PC-9 (cell line): ENCODE data around the gene GRID2. TPM values are rescaled to one million over a fixed set of nuclear protein-coding genes. Genes with fewer than 3 reads are reported as not detected.

Experiments
- BruUV-seq: library from RNA; stranded (reverse); fragments of 400-500 nt; replicated peaks from 2 replicates; lab custom pipeline; 2021; lab: Mats Ljungman, UMichigan
- CTCF ChIA-PET: fragments of 300-600 bp; sonication (Branson Sonifier 250); formaldehyde crosslinking; loops from one replicate; lab custom pipeline; 2022; ENCODE audit warnings: antibody characterized with exemption; lab: Charles Lee
- POLR2A ChIA-PET: fragments of 300-600 bp; sonication (Branson Sonifier 250); formaldehyde crosslinking; loops from one replicate; lab custom pipeline; 2022; ENCODE audit warnings: antibody characterized with exemption; ENCODE audit not compliant: unreplicated experiment; lab: Charles Lee
- DNase-seq, 2 experiments: peaks; one replicate each; pipeline versions ENCODE4 v3.0.0 to v3.0.0-alpha.2; 2015 to 2022; ENCODE audit warnings: mixed read lengths in 1 of 2
- H2AFZ ChIP-seq: fragments of 200-600 bp; sonication (generic); 2 replicates; pipeline ENCODE4 v1.8.1; 2017; ENCODE audit warnings: antibody characterized with exemption
- H3F3A ChIP-seq: fragments of 200-600 bp; sonication (generic); 2 replicates; pipeline ENCODE4 v1.8.1; 2017; ENCODE audit warnings: antibody characterized with exemption, mild to moderate bottlenecking, low read depth; ENCODE audit not compliant: insufficient read depth
- H3K27ac ChIP-seq: fragments of 200-600 bp; sonication (generic); 2 replicates; pipeline ENCODE4 v1.6.1; 2016; ENCODE audit warnings: mixed run types
- H3K27me3 ChIP-seq: fragments of 200-600 bp; sonication (generic); 2 replicates; pipeline ENCODE4 v1.6.1; 2016; ENCODE audit warnings: low read depth, mixed run types; ENCODE audit not compliant: insufficient read depth
- H3K36me3 ChIP-seq: fragments of 200-600 bp; sonication (generic); 2 replicates; pipeline ENCODE4 v1.6.1; 2016; ENCODE audit warnings: low read depth, mixed run types
- H3K4me1 ChIP-seq: fragments of 200-600 bp; sonication (generic); replicated peaks from 2 replicates; pipeline ENCODE4 v1.6.1; 2016; ENCODE audit warnings: mixed run types; ENCODE audit not compliant: insufficient read depth
- H3K4me2 ChIP-seq: fragments of 200-600 bp; sonication (generic); 2 replicates; pipeline ENCODE4 v1.6.1; 2017; ENCODE audit warnings: mixed run types
- H3K4me3 ChIP-seq: fragments of 200-600 bp; sonication (generic); 2 replicates; pipeline ENCODE4 v1.6.1; 2016; ENCODE audit warnings: mixed run types
- H3K79me2 ChIP-seq: fragments of 200-600 bp; sonication (generic); 2 replicates; pipeline ENCODE4 v1.6.1; 2017; ENCODE audit warnings: low read depth, mixed run types
- H3K9me2 ChIP-seq: fragments of 200-600 bp; sonication (generic); 2 replicates; pipeline ENCODE4 v1.8.1; 2017; ENCODE audit warnings: mild to moderate bottlenecking; ENCODE audit not compliant: insufficient read depth
- H3K9me3 ChIP-seq: fragments of 200-600 bp; sonication (generic); 2 replicates; pipeline ENCODE4 v1.8.1; 2016; ENCODE audit warnings: low read depth; ENCODE audit not compliant: insufficient read depth
- H4K20me1 ChIP-seq: fragments of 200-600 bp; sonication (generic); 2 replicates; pipeline ENCODE4 v1.8.1; 2017; ENCODE audit not compliant: insufficient read depth
- EZH2 ChIP-seq: fragments of 200-600 bp; sonication (generic); IDR thresholded peaks from 2 replicates; pipeline ENCODE4 v1.8.0; 2017; ENCODE audit warnings: antibody characterized with exemption, low read depth
- intact Hi-C: fragments of 100-400 bp; cut with micrococcal nuclease; formaldehyde crosslinking; loops from one replicate; pipeline ENCODE4 v1.10.0; 2022; ENCODE audit not compliant: unreplicated experiment
- total RNA-seq: library from RNA; stranded (reverse); gene quantifications from 2 replicates; pipeline ENCODE4 v1.2.3, GENCODE V29; 2021
- TF ChIP-seq, protein P1 (sequence below): fragments of 200-600 bp; sonication (generic); conservative IDR thresholded peaks from 2 replicates; pipeline ENCODE4 v1.6.1; 2017; ENCODE audit warnings: mixed run types, antibody characterized with exemption, mild to moderate bottlenecking, moderate library complexity

The GRID2 gene
- total RNA-seq, 1 experiment from 2014 or later: not detected

GRCh38 chr4:93786149-93786548 lies 1482.4 kb downstream of the GRID2 start:
- no peaks in the 10 kb centered on the region for H3K4me1 ChIP-seq
- no peaks in the 10 kb centered on the region for H3K79me2 ChIP-seq
- POLR2A ChIA-PET: no interaction called here
- no peak overlapping the region for H3K4me2 ChIP-seq
- no peak overlapping the region for H2AFZ ChIP-seq
- TF ChIP-seq, protein P1, sequence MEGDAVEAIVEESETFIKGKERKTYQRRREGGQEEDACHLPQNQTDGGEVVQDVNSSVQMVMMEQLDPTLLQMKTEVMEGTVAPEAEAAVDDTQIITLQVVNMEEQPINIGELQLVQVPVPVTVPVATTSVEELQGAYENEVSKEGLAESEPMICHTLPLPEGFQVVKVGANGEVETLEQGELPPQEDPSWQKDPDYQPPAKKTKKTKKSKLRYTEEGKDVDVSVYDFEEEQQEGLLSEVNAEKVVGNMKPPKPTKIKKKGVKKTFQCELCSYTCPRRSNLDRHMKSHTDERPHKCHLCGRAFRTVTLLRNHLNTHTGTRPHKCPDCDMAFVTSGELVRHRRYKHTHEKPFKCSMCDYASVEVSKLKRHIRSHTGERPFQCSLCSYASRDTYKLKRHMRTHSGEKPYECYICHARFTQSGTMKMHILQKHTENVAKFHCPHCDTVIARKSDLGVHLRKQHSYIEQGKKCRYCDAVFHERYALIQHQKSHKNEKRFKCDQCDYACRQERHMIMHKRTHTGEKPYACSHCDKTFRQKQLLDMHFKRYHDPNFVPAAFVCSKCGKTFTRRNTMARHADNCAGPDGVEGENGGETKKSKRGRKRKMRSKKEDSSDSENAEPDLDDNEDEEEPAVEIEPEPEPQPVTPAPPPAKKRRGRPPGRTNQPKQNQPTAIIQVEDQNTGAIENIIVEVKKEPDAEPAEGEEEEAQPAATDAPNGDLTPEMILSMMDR: no peak
- TF ChIP-seq EZH2: no peak
- CTCF ChIA-PET: no interaction called here
- no peaks in the 10 kb centered on the region for H3K9me2 ChIP-seq
- no peaks in the 10 kb centered on the region for H3K27me3 ChIP-seq
- DNase-seq: no peak
- H3K9me3 ChIP-seq: no peaks in the 10 kb centered on the region
- no peaks in the 10 kb centered on the region for H4K20me1 ChIP-seq
- intact Hi-C loops: no loop called here
- H3K4me3 ChIP-seq: no peak overlapping the region
- no TSS peak for BruUV-seq
- no peaks in the 10 kb centered on the region for H3F3A ChIP-seq
- H3K36me3 ChIP-seq: no peaks in the 10 kb centered on the region
- no peak overlapping the region for H3K27ac ChIP-seq

DNA sequence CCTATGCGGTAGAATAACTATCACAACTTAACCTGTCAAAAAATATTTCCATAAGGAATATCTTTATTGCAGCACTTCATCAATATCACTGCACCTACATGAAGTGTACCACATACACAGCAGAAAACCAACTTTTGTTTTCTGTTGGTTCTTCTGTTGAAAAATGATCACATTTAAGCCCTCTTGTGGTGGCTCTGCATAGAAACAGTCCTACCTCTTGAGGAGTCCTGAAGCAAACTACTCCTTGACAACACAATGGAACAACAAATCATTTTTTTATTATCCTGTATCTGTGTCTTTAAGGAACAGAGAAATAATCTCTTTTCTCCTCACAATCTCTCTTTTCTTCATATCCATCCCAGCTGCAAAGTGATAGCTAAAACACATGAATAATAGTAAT lies 1484.9 kb downstream of the GRID2 start:
- Histone ChIP-seq H3K9me3 (no peaks in the 10 kb centered on the region), H3K4me1 (no peaks in the 10 kb centered on the region), H3K79me2 (no peaks in the 10 kb centered on the region), H3K36me3 (no peaks in the 10 kb centered on the region), H3K4me3 (no peak overlapping the region), H3K27ac (no peak overlapping the region), H4K20me1 (no peaks in the 10 kb centered on the region), H3K9me2 (no peaks in the 10 kb centered on the region), H2AFZ (no peak overlapping the region), H3K4me2 (no peak overlapping the region), H3F3A (no peaks in the 10 kb centered on the region), H3K27me3 (no peaks in the 10 kb centered on the region)
- no TSS peak for BruUV-seq
- ChIA-PET CTCF (no interaction called here), POLR2A (no interaction called here)
- intact Hi-C loops: no loop called here
- DNase-seq: peak in 1 of 2 experiments; percentile 32
- TF ChIP-seq, protein P1: peak; percentile 42; the same call in 1 of the 2 replicates
- no peak for TF ChIP-seq EZH2

DNA sequence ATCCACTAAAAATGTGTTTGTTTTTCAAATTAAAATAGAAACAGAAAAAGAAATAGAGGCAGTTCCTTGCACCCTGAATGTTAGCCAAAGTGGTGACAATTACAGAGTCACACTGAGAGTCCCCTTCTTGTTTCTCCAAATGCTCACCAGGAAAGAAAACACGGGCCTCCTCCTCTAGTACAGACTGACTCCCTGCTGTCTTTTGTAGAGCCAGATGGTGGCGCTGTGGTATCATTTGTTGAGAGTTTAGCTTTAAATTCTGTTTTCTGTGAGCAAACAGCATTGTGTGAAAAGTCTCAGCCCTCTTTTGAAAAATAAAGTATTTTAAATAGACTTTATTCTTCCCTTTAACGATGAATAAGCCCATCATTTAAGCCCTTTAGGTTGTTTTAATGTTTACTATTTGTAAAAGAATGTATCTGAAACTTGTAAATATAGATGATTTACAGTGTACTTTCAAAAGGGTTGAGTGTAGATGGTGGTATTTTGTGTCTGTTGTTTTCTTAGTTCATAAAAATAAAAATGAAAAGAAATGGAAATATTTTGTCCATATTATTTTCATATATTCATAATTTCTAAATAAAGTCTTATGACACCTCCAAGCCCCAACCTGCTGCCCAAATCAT lies 1487.9 kb downstream of the GRID2 start:
- no TSS peak for BruUV-seq
- TF ChIP-seq EZH2: no peak
- TF ChIP-seq, protein P1: peak; percentile 82
- Histone ChIP-seq H3K9me2 (no peaks in the 10 kb centered on the region), H3K79me2 (no peaks in the 10 kb centered on the region), H2AFZ (no peak overlapping the region), H4K20me1 (no peaks in the 10 kb centered on the region), H3K36me3 (no peaks in the 10 kb centered on the region), H3K4me3 (no peak overlapping the region), H3K4me2 (no peak overlapping the region), H3K4me1 (no peaks in the 10 kb centered on the region), H3K27ac (no peak overlapping the region), H3K27me3 (no peaks in the 10 kb centered on the region), H3K9me3 (no peaks in the 10 kb centered on the region), H3F3A (no peaks in the 10 kb centered on the region)
- peak; percentile 22 to 34 for DNase-seq
- ChIA-PET POLR2A (no interaction called here), CTCF (no interaction called here)
- intact Hi-C loops: loop anchor here (1.0 to 10.0 kb wide), 2 partner anchors 336 to 463 kb away; no protein-coding TSS in a partner anchor
